Keratinocyte (primary cell): ENCODE results near the gene BOD1L1. TPM values are rescaled to one million over a fixed set of nuclear protein-coding genes. Genes with fewer than 3 reads are reported as not detected.

Experiments
- DNase-seq: peaks from one replicate; pipeline ENCODE4 v3.0.0-alpha.2; 2011; ENCODE audit warnings: low read depth, missing footprints, low spot score
- FAIRE-seq: peaks from 2 replicates; lab custom pipeline; 2011; peaks lifted over from hg19 to GRCh38; lab: Jason Lieb, UNC
- H2AFZ ChIP-seq: 2 replicates; pipeline ENCODE4 v1.6.0; 2012; ENCODE audit warnings: low read length, control low read depth, inconsistent platforms; ENCODE audit not compliant: control insufficient read depth
- H3K27ac ChIP-seq: 2 replicates; pipeline ENCODE4 v1.5.1; 2011; ENCODE audit warnings: low read length; ENCODE audit not compliant: control insufficient read depth, insufficient read depth
- H3K27me3 ChIP-seq: 3 replicates; pipeline ENCODE4 v1.6.0; 2011; ENCODE audit warnings: low read length; ENCODE audit not compliant: control insufficient read depth, insufficient read depth; ENCODE audit errors: extremely low read depth
- H3K36me3 ChIP-seq, 2 experiments: 2 replicates in 1 of 2; 3 replicates in 1 of 2; pipeline ENCODE4 v1.5.1; 2011; ENCODE audit warnings: low read length in 2 of 2, mild to moderate bottlenecking in 1 of 2; ENCODE audit not compliant: control insufficient read depth in 2 of 2, insufficient read depth in 2 of 2; ENCODE audit errors: extremely low read depth in 1 of 2
- H3K4me1 ChIP-seq: 3 replicates; pipeline ENCODE4 v1.5.1; 2011; ENCODE audit warnings: low read length; ENCODE audit not compliant: control insufficient read depth, insufficient read depth; ENCODE audit errors: extremely low read depth
- H3K4me2 ChIP-seq: 3 replicates; pipeline ENCODE4 v1.6.0; 2011; ENCODE audit warnings: low read depth, low read length; ENCODE audit not compliant: control insufficient read depth, insufficient read depth; ENCODE audit errors: extremely low read depth
- H3K4me3 ChIP-seq, 3 experiments: fragments of 200-600 bp in 1 of 3; sonication (generic) in 1 of 3; 2 replicates in 2 of 3; 3 replicates in 1 of 3; pipeline ENCODE4 v1.5.1; 2011 to 2016; ENCODE audit warnings: low read length in 3 of 3, mild to moderate bottlenecking in 3 of 3, control low read depth in 2 of 3, inconsistent platforms in 1 of 3, low read depth in 1 of 3, mixed read lengths in 1 of 3, mixed run types in 1 of 3, moderate library complexity in 1 of 3; ENCODE audit not compliant: control insufficient read depth in 2 of 3, insufficient read depth in 2 of 3; ENCODE audit errors: extremely low read depth in 1 of 3
- H3K79me2 ChIP-seq: 2 replicates; pipeline ENCODE4 v1.6.0; 2012; ENCODE audit warnings: low read length; ENCODE audit not compliant: control insufficient read depth, insufficient read depth
- H3K9ac ChIP-seq: 3 replicates; pipeline ENCODE4 v1.6.0; 2011; ENCODE audit warnings: low read length; ENCODE audit not compliant: control insufficient read depth, insufficient read depth; ENCODE audit errors: extremely low read depth
- H3K9me1 ChIP-seq: 3 replicates; pipeline ENCODE4 v1.6.0; 2011; ENCODE audit warnings: low read length; ENCODE audit not compliant: control insufficient read depth, insufficient read depth; ENCODE audit errors: extremely low read depth
- H3K9me3 ChIP-seq: 2 replicates; pipeline ENCODE4 v1.5.1; 2012; ENCODE audit warnings: low read depth, low read length; ENCODE audit not compliant: control insufficient read depth
- H4K20me1 ChIP-seq: 3 replicates; pipeline ENCODE4 v1.6.0; 2011; ENCODE audit warnings: low read length; ENCODE audit not compliant: control insufficient read depth, insufficient read depth; ENCODE audit errors: extremely low read depth
- EZH2 ChIP-seq: IDR thresholded peaks from one replicate; pipeline ENCODE4 v1.6.1; 2012; ENCODE audit warnings: inconsistent platforms, mild to moderate bottlenecking, low read length, moderate library complexity
- dilution Hi-C: fragments of 300-500 bp; cut with MboI; formaldehyde crosslinking; loops from one replicate; pipeline ENCODE4 v1.7.0; 2020; ENCODE audit warnings: low sequenced_read_pairs; ENCODE audit not compliant: extremely low pct_ligation_motif_present
- polyA plus RNA-seq, 5 experiments: library from polyadenylated mRNA; depleted of rRNA in 3 of 5; stranded (reverse) in 3 of 5; stranded (forward) in 1 of 5; unstranded in 1 of 5; fragments of >200 nt; gene quantifications; 1 replicate in 1 of 5; 2 replicates in 3 of 5; 3 replicates in 1 of 5; pipeline versions ENCODE4 v1.2.1 to v1.2.3, GENCODE V29; 2011 to 2012; ENCODE audit warnings: missing spikeins in 2 of 5, low read depth in 1 of 5, low replicate concordance in 1 of 5
- TF ChIP-seq, protein P1 (sequence below), 3 experiments: IDR thresholded peaks in 1 of 3; conservative IDR thresholded peaks in 1 of 3; optimal IDR thresholded peaks in 1 of 3; 2 replicates in 2 of 3; 3 replicates in 1 of 3; pipeline versions ENCODE3 to v1.5.1; 2011; ENCODE audit warnings: low read length in 3 of 3, mild to moderate bottlenecking in 3 of 3, moderate library complexity in 2 of 3, control low read depth in 1 of 3, inconsistent platforms in 1 of 3; ENCODE audit not compliant: insufficient read depth in 2 of 3; ENCODE audit errors: extremely low read depth in 1 of 3

Gene BOD1L1
- polyA plus RNA-seq, 1 donor (not counting 4 experiments of a cell fraction or from before 2014, with no cell fraction given), result 20.6 TPM

DNA sequence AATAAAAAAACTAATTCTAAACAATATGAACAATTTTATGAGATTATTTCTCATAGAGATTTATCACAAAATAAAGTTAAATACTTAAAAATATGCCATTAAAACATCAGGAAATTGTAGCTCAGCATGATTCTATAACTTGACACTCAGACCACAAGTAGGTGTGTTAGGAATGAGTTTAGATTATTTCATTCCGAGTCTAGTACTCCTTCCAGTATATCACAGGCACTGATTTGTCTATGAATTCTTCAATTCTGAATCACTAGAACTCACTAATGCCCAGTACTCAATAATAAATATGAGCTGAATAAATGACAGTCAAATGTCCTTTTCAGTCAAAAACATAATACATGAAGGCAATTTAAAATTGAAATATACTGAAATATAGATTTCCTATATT is 22.2 kb downstream of the BOD1L1 start:
- Histone ChIP-seq H3K27me3 (no peaks in the 10 kb centered on the region), H3K79me2 (no peaks in the 10 kb centered on the region), H3K9me1 (no peaks in the 10 kb centered on the region), H3K4me1 (no peaks in the 10 kb centered on the region), H3K36me3 (peaks cover 8 to 17% of the 10 kb centered on the region in 2 experiments), H3K4me3 (no peak overlapping the region), H2AFZ (no peak overlapping the region), H3K4me2 (no peak overlapping the region), H3K9ac (no peak overlapping the region), H3K9me3 (no peaks in the 10 kb centered on the region), H4K20me1 (no peaks in the 10 kb centered on the region), H3K27ac (no peak overlapping the region)
- TF ChIP-seq EZH2, result no peak
- TF ChIP-seq, protein P1, sequence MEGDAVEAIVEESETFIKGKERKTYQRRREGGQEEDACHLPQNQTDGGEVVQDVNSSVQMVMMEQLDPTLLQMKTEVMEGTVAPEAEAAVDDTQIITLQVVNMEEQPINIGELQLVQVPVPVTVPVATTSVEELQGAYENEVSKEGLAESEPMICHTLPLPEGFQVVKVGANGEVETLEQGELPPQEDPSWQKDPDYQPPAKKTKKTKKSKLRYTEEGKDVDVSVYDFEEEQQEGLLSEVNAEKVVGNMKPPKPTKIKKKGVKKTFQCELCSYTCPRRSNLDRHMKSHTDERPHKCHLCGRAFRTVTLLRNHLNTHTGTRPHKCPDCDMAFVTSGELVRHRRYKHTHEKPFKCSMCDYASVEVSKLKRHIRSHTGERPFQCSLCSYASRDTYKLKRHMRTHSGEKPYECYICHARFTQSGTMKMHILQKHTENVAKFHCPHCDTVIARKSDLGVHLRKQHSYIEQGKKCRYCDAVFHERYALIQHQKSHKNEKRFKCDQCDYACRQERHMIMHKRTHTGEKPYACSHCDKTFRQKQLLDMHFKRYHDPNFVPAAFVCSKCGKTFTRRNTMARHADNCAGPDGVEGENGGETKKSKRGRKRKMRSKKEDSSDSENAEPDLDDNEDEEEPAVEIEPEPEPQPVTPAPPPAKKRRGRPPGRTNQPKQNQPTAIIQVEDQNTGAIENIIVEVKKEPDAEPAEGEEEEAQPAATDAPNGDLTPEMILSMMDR (optimal IDR thresholded peaks at IDR 0.05 in 1 of 3, IDR thresholded peaks at IDR 0.05 in 1 of 3, conservative IDR thresholded peaks at IDR 0.05 in 1 of 3; ENCODE audit: extremely low read depth in 1 of 3, insufficient read depth in 2 of 3, low read length in 3 of 3), result no peak
- no peak for DNase-seq
- FAIRE-seq, result no peak
- dilution Hi-C loops, result no loop called here

DNA sequence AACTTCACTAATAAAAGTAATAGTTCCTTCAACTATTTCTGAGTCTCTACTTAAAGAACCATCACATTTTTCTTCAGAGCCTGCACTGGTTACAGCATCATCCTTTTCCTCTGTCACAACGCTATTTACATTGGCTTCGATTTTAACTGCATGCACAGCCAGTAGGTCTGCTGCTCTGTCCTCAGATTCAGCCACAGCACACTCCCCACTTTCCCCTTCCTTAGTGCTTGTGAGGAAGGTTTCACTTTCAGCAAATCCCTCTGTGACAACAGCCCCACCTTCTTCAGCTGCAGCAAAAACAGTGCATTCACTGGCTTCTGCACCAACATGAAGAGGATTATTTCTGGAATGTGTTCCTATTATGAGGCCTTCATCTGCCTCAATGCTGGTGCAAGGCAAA is 25.7 kb downstream of the BOD1L1 start:
- FAIRE-seq (no peak), DNase-seq (no peak)
- no peaks in the 10 kb centered on the region for H3K79me2 ChIP-seq
- H3K4me1 ChIP-seq, result peaks cover 4% of the 10 kb centered on the region
- no peaks in the 10 kb centered on the region for H3K9me3 ChIP-seq
- H4K20me1 ChIP-seq, result no peaks in the 10 kb centered on the region
- no peak overlapping the region for H3K9ac ChIP-seq
- H3K4me2 ChIP-seq, result no peak overlapping the region
- H2AFZ ChIP-seq, result no peak overlapping the region
- no peaks in the 10 kb centered on the region for H3K9me1 ChIP-seq
- no peak overlapping the region for H3K27ac ChIP-seq
- dilution Hi-C loops, result no loop called here
- no peaks in the 10 kb centered on the region for H3K27me3 ChIP-seq
- H3K4me3 ChIP-seq, result no peak overlapping the region
- peaks cover 10 to 19% of the 10 kb centered on the region in 2 experiments for H3K36me3 ChIP-seq
- TF ChIP-seq EZH2, result no peak
- TF ChIP-seq, protein P1 (optimal IDR thresholded peaks at IDR 0.05 in 1 of 3, IDR thresholded peaks at IDR 0.05 in 1 of 3, conservative IDR thresholded peaks at IDR 0.05 in 1 of 3; ENCODE audit: extremely low read depth in 1 of 3, insufficient read depth in 2 of 3, low read length in 3 of 3), result no peak
